ENCODE results near the gene CMA1.

The CMA1 gene

GRCh38 chr14:24458736-24459135 lies 49.3 kb downstream of the CMA1 start:
- Mint-ChIP-seq H3K4me1 (peaks cover 0 to 9% of the 10 kb centered on the region in 2 donors), H3K27me3 (no peaks in the 10 kb centered on the region), H3K9me3 (peaks cover 3 to 5% of the 10 kb centered on the region in 2 donors), H3K27ac (no peak overlapping the region), H3K36me3 (peaks cover 15 to 18% of the 10 kb centered on the region in 2 donors), H3K4me3 (no peak overlapping the region)
- no peak for ATAC-seq (replicated peaks)
- no peak for DNase-seq

GRCh38 chr14:24456980-24457379 lies 51.1 kb downstream of the CMA1 start:
- H3K4me1 Mint-ChIP-seq: no peaks in the 10 kb centered on the region
- peaks cover 5 to 7% of the 10 kb centered on the region in 2 donors for H3K9me3 Mint-ChIP-seq
- H3K36me3 Mint-ChIP-seq: peaks cover 26 to 31% of the 10 kb centered on the region in 2 donors
- DNase-seq (no peak), ATAC-seq (replicated peaks) (no peak)
- H3K4me3 Mint-ChIP-seq: no peak overlapping the region
- H3K27ac Mint-ChIP-seq: no peak overlapping the region
- peaks cover 0 to 5% of the 10 kb centered on the region in 2 donors for H3K27me3 Mint-ChIP-seq
